ENCODE measurements around the gene CSHL1.

GRCh38 chr17:63960430-63960829 lies 49.4 kb upstream of the CSHL1 start:
- TF ChIP-seq, protein P1, sequence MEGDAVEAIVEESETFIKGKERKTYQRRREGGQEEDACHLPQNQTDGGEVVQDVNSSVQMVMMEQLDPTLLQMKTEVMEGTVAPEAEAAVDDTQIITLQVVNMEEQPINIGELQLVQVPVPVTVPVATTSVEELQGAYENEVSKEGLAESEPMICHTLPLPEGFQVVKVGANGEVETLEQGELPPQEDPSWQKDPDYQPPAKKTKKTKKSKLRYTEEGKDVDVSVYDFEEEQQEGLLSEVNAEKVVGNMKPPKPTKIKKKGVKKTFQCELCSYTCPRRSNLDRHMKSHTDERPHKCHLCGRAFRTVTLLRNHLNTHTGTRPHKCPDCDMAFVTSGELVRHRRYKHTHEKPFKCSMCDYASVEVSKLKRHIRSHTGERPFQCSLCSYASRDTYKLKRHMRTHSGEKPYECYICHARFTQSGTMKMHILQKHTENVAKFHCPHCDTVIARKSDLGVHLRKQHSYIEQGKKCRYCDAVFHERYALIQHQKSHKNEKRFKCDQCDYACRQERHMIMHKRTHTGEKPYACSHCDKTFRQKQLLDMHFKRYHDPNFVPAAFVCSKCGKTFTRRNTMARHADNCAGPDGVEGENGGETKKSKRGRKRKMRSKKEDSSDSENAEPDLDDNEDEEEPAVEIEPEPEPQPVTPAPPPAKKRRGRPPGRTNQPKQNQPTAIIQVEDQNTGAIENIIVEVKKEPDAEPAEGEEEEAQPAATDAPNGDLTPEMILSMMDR (IDR thresholded peaks at IDR 0.05) = no peak
- TF ChIP-seq POLR2A (IDR thresholded peaks at IDR 0.05; ENCODE audit: low read depth) = no peak
- no peak for TF ChIP-seq POLR2AphosphoS5 (IDR thresholded peaks at IDR 0.05)
- TF ChIP-seq EP300 (IDR thresholded peaks at IDR 0.05) = no peak

Data from esophagus muscularis mucosa (tissue), 4 donors.